Esophagus muscularis mucosa (tissue), 4 donors: Measurements from ENCODE around the gene CHIT1. TPM values are rescaled to one million over a fixed set of nuclear protein-coding genes. Genes with fewer than 3 reads are reported as not detected.

Experiments
- DNase-seq: peaks from one replicate; pipeline ENCODE4 v3.0.0-alpha.2; 2017; ENCODE audit errors: extremely low spot score
- H3K27ac ChIP-seq, 4 donors: fragments of 200-600 bp; sonication (generic); replicated peaks in 1 of 4; 1 replicate in 3 of 4; 2 replicates in 1 of 4; pipeline ENCODE4 v1.5.1; 2016 to 2019; ENCODE audit warnings: mild to moderate bottlenecking in 1 of 4
- H3K27me3 ChIP-seq, 4 donors: fragments of 200-600 bp; sonication (generic); one replicate each; pipeline versions ENCODE4 v1.5.1 to v1.6.0; 2016 to 2019
- H3K36me3 ChIP-seq, 4 donors: fragments of 200-600 bp; sonication (generic); one replicate each; pipeline ENCODE4 v1.5.1; 2016 to 2019
- H3K4me1 ChIP-seq, 4 donors: fragments of 200-600 bp; sonication (generic); one replicate each; pipeline ENCODE4 v1.5.1; 2016 to 2019
- H3K4me3 ChIP-seq, 4 donors: fragments of 200-600 bp; sonication (generic); 1 replicate in 2 of 4; 2 replicates in 2 of 4; pipeline ENCODE4 v1.5.1; 2016 to 2019; ENCODE audit warnings: mild to moderate bottlenecking in 4 of 4, moderate library complexity in 1 of 4
- H3K9me3 ChIP-seq, 4 donors: fragments of 200-600 bp; sonication (generic); 1 replicate in 3 of 4; 2 replicates in 1 of 4; pipeline ENCODE4 v1.5.1; 2016 to 2019
- EP300 ChIP-seq: sonication (generic); formaldehyde crosslinking; IDR thresholded peaks from one replicate; pipeline ENCODE4 v1.6.1; 2017; ENCODE audit warnings: antibody characterized with exemption
- POLR2A ChIP-seq: fragments of 450-650 bp; IDR thresholded peaks from one replicate; pipeline ENCODE4 v1.6.1; 2017; ENCODE audit warnings: antibody characterized with exemption, moderate library complexity, mild to moderate bottlenecking, low read depth
- POLR2AphosphoS5 ChIP-seq, 2 donors: sonication (generic); formaldehyde crosslinking; IDR thresholded peaks; one replicate each; pipeline ENCODE4 v1.6.1; 2017; ENCODE audit warnings: antibody characterized with exemption in 2 of 2
- WGBS: methylation state at CpG from one replicate; pipeline ENCODE4 v1.1.5; 2018; 5-methylcytosine and 5-hydroxymethylcytosine counted together
- intact Hi-C: fragments of 100-400 bp; cut with DNase I; formaldehyde crosslinking; loops from one replicate; pipeline ENCODE4 v1.15.1; 2023
- total RNA-seq, 4 donors: library from RNA; depleted of rRNA; stranded (reverse); fragments of >200 nt; gene quantifications; one replicate each; pipeline versions ENCODE4 v1.1.0 to v1.2.1, GENCODE V29; 2016
- TF ChIP-seq, protein P1 (sequence below), 3 experiments: fragments of 200-600 bp in 2 of 3; fragments of 450-650 bp in 1 of 3; sonication (generic) in 2 of 3; IDR thresholded peaks; one replicate each; pipeline ENCODE4 v1.5.1; 2017 to 2019; ENCODE audit warnings: antibody characterized with exemption in 3 of 3, mild to moderate bottlenecking in 2 of 3, moderate library complexity in 1 of 3

The CHIT1 gene
- total RNA-seq, 4 donors from 2014 or later: 0.11 to 0.26 (median 0.17) TPM; not detected in 1

DNA sequence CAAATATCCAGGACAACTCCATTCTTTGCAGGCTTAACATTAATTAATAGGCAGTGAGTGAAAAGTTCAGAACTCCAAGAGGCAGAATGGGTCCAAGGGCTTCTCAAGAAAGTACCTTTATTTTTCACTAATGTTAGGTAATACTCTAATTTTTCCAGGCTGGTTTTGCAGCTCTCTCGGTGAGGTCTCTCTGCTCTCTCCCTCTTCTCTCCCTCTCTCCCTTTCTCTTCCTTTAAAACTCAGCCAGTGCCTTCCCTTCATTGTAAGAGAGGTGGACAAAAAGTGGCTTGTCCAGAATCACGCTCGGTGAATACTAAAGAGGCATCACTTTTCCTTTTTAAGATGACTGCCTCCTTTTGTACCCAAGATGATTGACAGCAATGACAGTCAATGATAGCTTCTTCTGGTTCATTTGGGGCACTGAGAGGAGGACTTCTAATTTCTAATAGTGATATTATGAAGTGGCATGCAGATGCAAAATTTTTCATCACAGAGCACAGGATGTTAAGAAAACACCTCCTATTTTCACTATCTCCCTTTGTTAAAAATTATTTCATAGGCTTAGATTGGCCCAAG, 41.7 kb downstream of the CHIT1 start:
- WGBS: 92% methylated on average over 3 of the region's 3 CpGs
- Histone ChIP-seq H3K4me3 (no peak overlapping the region), H3K27me3 (no peaks in the 10 kb centered on the region), H3K36me3 (no peaks in the 10 kb centered on the region), H3K4me1 (peaks cover 0 to 18% (median 10%) of the 10 kb centered on the region in 4 donors), H3K9me3 (no peaks in the 10 kb centered on the region), H3K27ac (no peak overlapping the region)
- intact Hi-C loops: no loop called here
- TF ChIP-seq, protein P1, sequence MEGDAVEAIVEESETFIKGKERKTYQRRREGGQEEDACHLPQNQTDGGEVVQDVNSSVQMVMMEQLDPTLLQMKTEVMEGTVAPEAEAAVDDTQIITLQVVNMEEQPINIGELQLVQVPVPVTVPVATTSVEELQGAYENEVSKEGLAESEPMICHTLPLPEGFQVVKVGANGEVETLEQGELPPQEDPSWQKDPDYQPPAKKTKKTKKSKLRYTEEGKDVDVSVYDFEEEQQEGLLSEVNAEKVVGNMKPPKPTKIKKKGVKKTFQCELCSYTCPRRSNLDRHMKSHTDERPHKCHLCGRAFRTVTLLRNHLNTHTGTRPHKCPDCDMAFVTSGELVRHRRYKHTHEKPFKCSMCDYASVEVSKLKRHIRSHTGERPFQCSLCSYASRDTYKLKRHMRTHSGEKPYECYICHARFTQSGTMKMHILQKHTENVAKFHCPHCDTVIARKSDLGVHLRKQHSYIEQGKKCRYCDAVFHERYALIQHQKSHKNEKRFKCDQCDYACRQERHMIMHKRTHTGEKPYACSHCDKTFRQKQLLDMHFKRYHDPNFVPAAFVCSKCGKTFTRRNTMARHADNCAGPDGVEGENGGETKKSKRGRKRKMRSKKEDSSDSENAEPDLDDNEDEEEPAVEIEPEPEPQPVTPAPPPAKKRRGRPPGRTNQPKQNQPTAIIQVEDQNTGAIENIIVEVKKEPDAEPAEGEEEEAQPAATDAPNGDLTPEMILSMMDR (IDR thresholded peaks at IDR 0.05): no peak
- TF ChIP-seq EP300 (no peak), POLR2AphosphoS5 (IDR thresholded peaks at IDR 0.05) (no peak), POLR2A (no peak)
- no peak for DNase-seq

DNA sequence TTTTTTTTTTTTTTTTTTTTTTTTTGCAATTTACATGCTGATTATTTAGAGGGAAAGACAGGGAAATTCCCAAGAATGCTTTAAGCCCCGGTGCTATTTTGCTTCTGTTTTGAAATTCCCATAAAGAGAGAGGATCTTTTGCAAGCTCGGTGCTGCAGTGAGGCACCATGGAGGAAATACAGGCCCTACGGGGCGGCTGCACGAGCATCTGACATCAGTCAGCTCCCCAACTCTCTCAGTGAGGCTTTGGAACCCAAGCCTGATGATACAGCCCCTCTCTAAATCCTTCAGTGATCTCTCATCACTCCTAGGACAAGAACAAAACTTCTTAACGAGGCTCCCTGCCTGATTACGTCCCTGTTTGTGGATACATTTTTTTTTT, 42.2 kb downstream of the CHIT1 start:
- H3K4me1 ChIP-seq: peaks cover 0 to 18% (median 10%) of the 10 kb centered on the region in 4 donors
- WGBS: 64% methylated on average over 7 of the region's 7 CpGs
- H3K27me3 ChIP-seq: no peaks in the 10 kb centered on the region
- DNase-seq: no peak
- no peaks in the 10 kb centered on the region for H3K9me3 ChIP-seq
- H3K4me3 ChIP-seq: no peak overlapping the region
- TF ChIP-seq POLR2AphosphoS5 (IDR thresholded peaks at IDR 0.05) (no peak), EP300 (no peak), POLR2A (no peak)
- TF ChIP-seq, protein P1 (IDR thresholded peaks at IDR 0.05): no peak
- no peaks in the 10 kb centered on the region for H3K36me3 ChIP-seq
- intact Hi-C loops: no loop called here
- H3K27ac ChIP-seq: no peak overlapping the region

DNA sequence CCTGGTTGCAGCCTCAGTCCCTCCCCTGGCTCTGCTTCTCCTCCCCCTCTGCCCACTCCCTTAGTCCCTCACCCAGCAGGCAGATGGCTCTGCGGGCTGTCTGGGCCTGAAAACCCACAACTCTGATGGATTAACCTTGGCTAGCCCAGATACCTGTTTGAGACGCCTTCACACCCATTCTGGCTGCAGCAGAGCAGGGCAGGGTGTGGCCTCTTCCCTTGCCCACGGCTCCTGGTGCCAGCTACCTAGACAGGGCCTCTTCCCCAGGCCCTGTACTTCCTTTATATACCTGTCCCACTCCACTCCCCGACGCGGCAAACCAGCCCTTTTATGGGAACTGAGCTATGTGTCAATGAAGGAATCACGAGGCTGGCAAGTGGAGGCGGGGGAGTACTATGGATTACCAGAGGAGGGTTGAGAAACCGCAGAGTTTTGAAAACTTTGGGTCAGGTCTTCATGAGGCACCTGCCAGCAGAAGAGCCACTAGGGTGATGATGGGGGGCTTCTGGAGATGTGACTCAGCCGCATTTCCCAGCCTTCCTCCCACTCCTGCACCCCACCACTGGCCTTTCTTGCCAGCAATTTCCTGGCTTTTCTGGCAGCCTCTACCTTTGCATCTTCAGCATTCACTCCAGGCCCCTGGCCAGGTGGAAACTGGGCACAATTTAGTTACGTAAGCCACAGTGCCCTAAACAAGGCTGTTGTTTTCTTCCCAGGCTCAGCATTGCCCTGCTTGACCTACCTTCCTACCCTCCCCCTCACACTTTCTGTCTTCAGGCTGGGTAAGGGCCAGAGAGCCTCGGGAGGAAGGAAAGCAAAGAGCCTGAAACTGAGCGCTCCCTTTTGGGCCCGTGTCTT, 42.8 kb downstream of the CHIT1 start, which contains the start of gene CHI3L1:
Gene CHI3L1 (minus strand): TSS at position 259 of the 858 bp plus-strand sequence. CDS start 81 bp downstream, at position 178.
- DNase-seq: no peak
- no peaks in the 10 kb centered on the region for H3K27me3 ChIP-seq
- H3K27ac ChIP-seq: no peak within 1 kb of the TSS
- TF ChIP-seq EP300 (no peak), POLR2AphosphoS5 (IDR thresholded peaks at IDR 0.05) (no peak), POLR2A (no peak)
- TF ChIP-seq, protein P1 (IDR thresholded peaks at IDR 0.05): no peak
- intact Hi-C loops: no loop called here
- 61% methylated on average over 13 of the region's 14 CpGs for WGBS
- H3K9me3 ChIP-seq: no peaks in the 10 kb centered on the region
- H3K4me3 ChIP-seq: no peak within 1 kb of the TSS
- peaks cover 0 to 18% (median 10%) of the 10 kb centered on the region in 4 donors for H3K4me1 ChIP-seq
- H3K36me3 ChIP-seq: no peaks in the 10 kb centered on the region

DNA sequence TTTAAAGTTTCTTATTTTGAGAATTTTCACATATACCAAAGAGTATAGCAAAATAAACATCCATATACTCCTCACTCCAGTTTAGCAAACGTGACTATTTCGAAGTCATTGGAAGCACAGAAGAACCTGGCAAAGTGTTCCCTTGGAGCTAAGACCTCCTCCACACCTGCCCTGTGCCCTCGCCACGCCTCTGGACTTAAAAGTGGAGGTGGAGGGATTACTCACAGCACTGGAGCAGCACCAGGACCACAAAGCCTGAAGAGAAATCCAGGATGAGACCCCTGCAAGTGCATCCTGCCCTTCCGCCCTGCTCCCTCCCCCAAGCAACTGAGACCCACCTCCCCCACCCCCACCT, 43.4 kb downstream of the CHIT1 start:
- WGBS: 98% methylated on average over 5 of the region's 5 CpGs
- intact Hi-C loops: no loop called here
- peaks cover 0 to 18% (median 10%) of the 10 kb centered on the region in 4 donors for H3K4me1 ChIP-seq
- H3K9me3 ChIP-seq: no peaks in the 10 kb centered on the region
- TF ChIP-seq EP300 (no peak), POLR2AphosphoS5 (IDR thresholded peaks at IDR 0.05) (no peak), POLR2A (no peak)
- TF ChIP-seq, protein P1 (IDR thresholded peaks at IDR 0.05): no peak
- no peaks in the 10 kb centered on the region for H3K27me3 ChIP-seq
- no peak overlapping the region for H3K4me3 ChIP-seq
- no peak overlapping the region for H3K27ac ChIP-seq
- DNase-seq: no peak
- no peaks in the 10 kb centered on the region for H3K36me3 ChIP-seq
